Measurements from ENCODE around the gene SCAPER.

The SCAPER gene

GRCh38 chr15:76346669-76347481, 558.3 kb downstream of the SCAPER start:
- DNase-seq, result no peak

- DNase-seq, result no peak
Measured at GRCh38 chr15:76345880-76346668, 559.1 kb downstream of the SCAPER start.

- no peak for DNase-seq
Measured at GRCh38 chr15:76345583-76345879, 559.6 kb downstream of the SCAPER start.

- DNase-seq, result no peak
Measured at GRCh38 chr15:76344893-76345582, 560.1 kb downstream of the SCAPER start.

- no peak for DNase-seq
Measured at GRCh38 chr15:76343313-76343996, 561.7 kb downstream of the SCAPER start.

GRCh38 chr15:76342382-76343201, 562.5 kb downstream of the SCAPER start:
- no peak for DNase-seq

GRCh38 chr15:76342058-76342381, 563.1 kb downstream of the SCAPER start:
- DNase-seq, result no peak

- DNase-seq, result peak; percentile 25
Measured at GRCh38 chr15:76341366-76342057, 563.6 kb downstream of the SCAPER start.

- DNase-seq, result no peak
Measured at GRCh38 chr15:76340803-76341365, 564.3 kb downstream of the SCAPER start.

- no peak for DNase-seq
Measured at GRCh38 chr15:76340198-76340802, 564.8 kb downstream of the SCAPER start.

- no peak for DNase-seq
Measured at GRCh38 chr15:76339305-76340197, 565.6 kb downstream of the SCAPER start.

- DNase-seq, result no peak
Measured at GRCh38 chr15:76338486-76339304, 566.4 kb downstream of the SCAPER start.

- DNase-seq, result no peak
Measured at GRCh38 chr15:76337696-76338485, 567.2 kb downstream of the SCAPER start.

- DNase-seq, result no peak
Measured at GRCh38 chr15:76337059-76337695, 568.0 kb downstream of the SCAPER start.

GRCh38 chr15:76336254-76337058, 568.7 kb downstream of the SCAPER start, which contains the start of gene ISL2:
Gene ISL2, plus strand, starts transcription at chr15:76336773. Its CDS starts 111 bp downstream, at chr15:76336884.
- DNase-seq, result no peak
